NCI-H1436 treated with DMSO at 0.1 percent for 48 hours (cell line): ENCODE data around the gene DNASE1L3.

Source experiments
- DNase-seq: peaks from one replicate; lab custom pipeline; 2025; lab: John Stamatoyannopoulos, UW

DNASE1L3 gene

GRCh38 chr3:58157700-58158099 lies 53.1 kb downstream of the DNASE1L3 start:
- no peak for DNase-seq

GRCh38 chr3:58155838-58156237 lies 54.9 kb downstream of the DNASE1L3 start:
- no peak for DNase-seq

GRCh38 chr3:58154626-58155449 lies 55.9 kb downstream of the DNASE1L3 start:
- no peak for DNase-seq

GRCh38 chr3:58153371-58153770 lies 57.4 kb downstream of the DNASE1L3 start:
- no peak for DNase-seq

GRCh38 chr3:58152225-58153015 lies 58.4 kb downstream of the DNASE1L3 start:
- DNase-seq = no peak

GRCh38 chr3:58151637-58152036 lies 59.1 kb downstream of the DNASE1L3 start:
- no peak for DNase-seq

GRCh38 chr3:58150810-58151199 lies 60.0 kb downstream of the DNASE1L3 start:
- DNase-seq = no peak

- DNase-seq = no peak
Observed at GRCh38 chr3:58150130-58150809, 60.5 kb downstream of the DNASE1L3 start.

- DNase-seq = no peak
Observed at GRCh38 chr3:58148049-58148448, 62.7 kb downstream of the DNASE1L3 start.

GRCh38 chr3:58144478-58145325 lies 66.1 kb downstream of the DNASE1L3 start:
- DNase-seq = no peak

- DNase-seq = no peak
Observed at GRCh38 chr3:58143417-58144055, 67.2 kb downstream of the DNASE1L3 start.
